Left colon (tissue), 2 donors: ENCODE results near the gene ABTB2. TPM values are rescaled to one million over a fixed set of nuclear protein-coding genes. Genes with fewer than 3 reads are reported as not detected.

Experiments used
- ATAC-seq: fragments of 200-7000 bp; cut with Tn5 transposase; one replicate; pipeline ENCODE4 v1.9.1; 2020; ENCODE audit warnings: mild to moderate bottlenecking, moderate library complexity
- DNase-seq, 2 donors: peaks; one replicate each; pipeline ENCODE4 v3.0.0-alpha.2; 2020
- intact Hi-C, 2 donors: fragments of 100-400 bp; cut with DNase I in 1 of 2; cut with micrococcal nuclease in 1 of 2; formaldehyde crosslinking; loops; one replicate each; pipeline versions ENCODE4 v1.11.2 to v1.14.0; 2022; cut with DNase I, micrococcal nuclease
- total RNA-seq, 2 donors: library from RNA; stranded (reverse); fragmentation: NEBNext Ultra II Directional; extraction: Animal tissue kit (Norgen Biotek cat#: 25700); gene quantifications; one replicate each; pipeline ENCODE4 v1.2.1, GENCODE V29; 2021
- donor health status: DM: no; HTN: no; CAD: no.
- donor health status: DM: yes; HTN: yes; CAD: no.

The ABTB2 gene
- total RNA-seq, 2 donors from 2014 or later = 16.5 to 16.6 TPM

DNA sequence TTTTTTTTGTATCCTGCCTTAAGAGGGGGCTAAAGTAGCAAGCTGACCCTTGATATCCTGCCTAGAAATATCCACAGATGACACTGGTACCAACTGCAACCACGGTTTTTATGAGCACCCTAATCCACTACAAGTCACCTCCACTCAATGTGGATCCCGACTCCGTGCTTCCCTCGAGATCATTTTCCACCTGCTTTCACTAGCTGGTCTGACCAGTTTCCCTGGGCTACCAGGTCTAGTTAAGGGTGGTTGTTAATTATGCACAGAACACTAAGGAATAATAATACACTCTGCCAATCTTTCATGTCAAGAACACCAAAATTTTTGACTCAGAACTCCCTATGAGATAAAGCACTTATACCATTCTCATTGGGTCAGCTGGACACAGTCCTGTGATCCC is 82.3 kb downstream of the ABTB2 start:
- intact Hi-C loops = no loop called here
- DNase-seq = no peak
- no peak for ATAC-seq

DNA sequence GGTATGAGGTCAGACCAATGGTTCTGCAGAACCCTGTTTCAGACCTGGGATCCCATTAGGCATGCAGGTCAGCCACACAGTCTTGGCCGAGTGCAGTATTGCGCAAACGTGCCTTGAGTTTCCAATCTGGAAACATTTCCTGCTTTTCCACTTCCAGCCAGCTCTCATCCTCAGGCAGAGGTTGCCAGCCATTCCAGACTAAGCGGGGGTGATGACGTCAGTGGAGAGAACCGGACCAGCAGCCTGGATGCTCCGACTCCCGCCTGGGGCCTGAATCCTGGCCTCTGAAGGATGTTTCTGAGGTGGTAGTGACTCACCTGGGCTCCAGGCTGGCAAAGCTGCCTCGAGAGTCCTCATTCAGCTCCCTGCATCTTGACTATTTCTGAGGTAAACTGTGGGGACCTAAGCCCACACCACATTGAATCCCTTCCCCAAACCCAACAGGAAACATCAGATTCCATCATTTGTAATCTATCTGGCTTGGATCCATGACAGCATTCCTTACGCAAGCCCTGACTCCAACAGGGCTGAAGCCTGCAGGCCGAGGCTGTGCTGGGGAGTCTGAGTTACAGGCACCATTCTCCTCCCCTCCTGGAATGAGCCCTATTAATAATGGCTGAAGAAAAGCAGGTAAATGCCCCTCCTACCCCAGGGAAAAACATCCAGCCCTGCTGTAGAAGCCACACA is 83.0 kb downstream of the ABTB2 start:
- DNase-seq (peak; percentile 53 to 76), ATAC-seq (peak; percentile 75)
- intact Hi-C loops = no loop called here

DNA sequence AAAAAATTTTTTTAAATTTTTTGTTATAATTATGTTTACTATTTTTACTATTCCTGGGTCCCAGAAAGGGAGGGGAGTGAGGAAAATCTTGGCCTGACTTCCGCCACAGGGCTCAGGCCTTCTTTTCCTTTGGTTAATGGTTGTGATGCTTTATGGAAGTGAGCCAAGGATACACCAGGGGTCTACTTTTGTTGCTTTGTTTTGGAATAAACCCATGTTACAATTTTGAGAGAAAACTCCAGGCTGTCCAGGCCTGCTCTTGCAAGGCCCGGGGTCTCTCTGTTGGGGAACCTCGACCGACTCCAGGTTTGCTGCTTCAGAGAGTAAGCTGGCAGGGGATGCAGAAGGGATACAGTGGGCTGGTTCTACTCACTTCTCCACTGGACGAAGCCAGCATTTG is 84.7 kb downstream of the ABTB2 start:
- DNase-seq = no peak
- ATAC-seq = no peak
- intact Hi-C loops = no loop called here

DNA sequence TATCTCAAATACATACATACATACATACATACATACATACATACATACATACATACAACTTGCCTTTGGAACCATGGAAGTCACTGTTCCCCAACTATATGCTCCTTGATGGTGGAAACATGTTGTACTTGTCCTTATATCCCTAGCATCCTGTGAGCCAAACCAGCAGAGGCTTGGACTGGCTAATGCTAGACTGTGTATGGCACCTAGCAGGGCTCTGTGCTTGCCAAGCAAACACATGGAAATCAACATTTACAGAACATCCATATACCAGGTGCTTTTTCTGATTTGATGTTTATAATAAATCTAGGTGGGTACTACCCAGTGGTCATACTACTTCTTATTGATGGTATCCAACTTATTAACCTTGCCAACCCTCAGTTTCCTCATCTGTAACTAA is 86.1 kb downstream of the ABTB2 start:
- no peak for DNase-seq
- ATAC-seq = no peak
- intact Hi-C loops = no loop called here

DNA sequence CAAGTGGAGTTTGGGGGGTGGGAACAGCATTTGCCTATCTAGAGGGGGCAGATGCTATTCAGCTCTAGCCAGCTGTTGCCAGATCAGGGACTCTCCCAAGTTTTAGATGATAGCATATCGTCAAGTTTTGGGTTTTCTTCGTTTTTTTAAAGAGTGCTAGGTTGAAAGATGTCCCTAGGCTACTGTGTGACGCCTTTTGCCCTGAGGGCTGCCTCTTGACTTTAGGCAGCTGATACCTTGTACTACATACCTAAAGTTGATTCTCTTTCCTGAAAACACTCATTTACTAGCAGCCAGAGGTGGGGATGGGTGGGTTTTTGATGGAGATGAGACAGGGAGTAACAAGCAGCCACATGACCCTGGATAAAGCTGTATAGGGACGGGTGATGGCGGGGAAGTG is 87.1 kb downstream of the ABTB2 start:
- ATAC-seq = no peak
- DNase-seq = no peak
- intact Hi-C loops = no loop called here

DNA sequence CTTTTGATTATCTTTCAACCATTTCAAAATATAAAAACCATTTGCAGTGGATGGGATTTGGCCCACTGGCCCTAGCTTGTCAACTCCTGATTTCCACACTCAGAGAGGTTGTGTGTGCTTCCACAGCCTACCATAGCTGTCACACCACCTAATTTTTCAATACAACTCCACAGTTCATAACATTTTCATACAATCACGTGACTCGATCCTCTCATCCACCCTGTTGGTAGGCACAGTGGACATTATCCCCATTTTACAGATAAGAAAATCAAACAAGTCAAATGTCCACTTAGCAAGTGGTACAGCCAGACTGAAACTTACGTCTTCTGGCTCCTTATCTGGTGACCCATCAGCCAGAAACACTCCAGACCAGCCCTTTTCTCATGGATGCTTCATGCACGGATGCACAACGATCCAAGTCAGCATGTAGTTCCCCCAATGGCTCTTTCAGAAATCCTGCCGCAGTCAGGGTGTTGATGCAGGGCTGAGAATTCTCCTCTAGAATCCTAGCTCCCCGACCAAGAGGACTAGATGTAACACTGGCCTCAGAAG is 88.0 kb downstream of the ABTB2 start:
- no peak for ATAC-seq
- intact Hi-C loops = no loop called here
- DNase-seq = no peak

DNA sequence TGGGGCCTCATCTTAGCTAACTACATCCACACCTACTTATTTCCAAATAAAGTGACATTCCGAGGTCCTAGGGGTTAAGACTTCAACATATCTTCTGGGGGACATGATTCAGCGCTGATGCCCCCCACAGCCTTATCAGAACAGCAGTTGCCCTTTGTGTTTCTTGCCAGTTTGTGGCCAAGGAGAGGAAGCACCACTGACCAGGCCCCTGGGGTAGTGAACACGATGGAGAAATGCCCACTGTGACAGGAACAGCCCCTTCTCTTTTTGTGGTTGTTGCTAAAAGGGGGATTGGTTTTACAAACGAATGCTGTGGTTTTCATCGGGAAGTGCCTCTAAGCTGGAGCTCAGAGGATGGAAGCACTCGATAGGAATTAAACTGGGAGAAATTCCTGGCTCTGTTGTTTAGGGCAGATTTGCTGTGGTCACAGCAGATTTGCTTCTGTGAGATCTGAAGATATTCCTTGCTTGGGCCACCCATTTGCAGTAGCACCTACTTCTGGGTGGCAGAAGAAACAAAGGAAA is 88.8 kb downstream of the ABTB2 start:
- DNase-seq = no peak
- no peak for ATAC-seq
- intact Hi-C loops = no loop called here

DNA sequence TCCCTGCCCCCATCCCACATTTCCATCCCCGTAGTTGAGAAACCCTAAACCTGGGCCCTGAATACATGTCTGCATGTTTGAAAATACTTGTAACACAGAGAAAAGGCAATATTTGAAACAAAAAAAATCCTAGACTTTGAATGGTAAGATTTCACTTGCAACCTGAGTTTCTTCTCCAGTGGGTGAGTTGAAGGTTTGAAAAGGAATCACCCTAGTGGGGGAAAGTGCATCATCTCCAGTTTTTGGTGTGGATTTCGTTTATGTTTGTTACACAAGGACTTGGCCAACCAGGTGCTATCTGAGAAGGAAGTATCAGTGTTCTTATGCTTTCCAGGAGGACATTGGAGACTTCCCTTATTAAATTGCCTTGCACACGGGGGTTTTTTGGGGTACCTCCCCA is 90.4 kb downstream of the ABTB2 start:
- no peak for ATAC-seq
- intact Hi-C loops = no loop called here

DNA sequence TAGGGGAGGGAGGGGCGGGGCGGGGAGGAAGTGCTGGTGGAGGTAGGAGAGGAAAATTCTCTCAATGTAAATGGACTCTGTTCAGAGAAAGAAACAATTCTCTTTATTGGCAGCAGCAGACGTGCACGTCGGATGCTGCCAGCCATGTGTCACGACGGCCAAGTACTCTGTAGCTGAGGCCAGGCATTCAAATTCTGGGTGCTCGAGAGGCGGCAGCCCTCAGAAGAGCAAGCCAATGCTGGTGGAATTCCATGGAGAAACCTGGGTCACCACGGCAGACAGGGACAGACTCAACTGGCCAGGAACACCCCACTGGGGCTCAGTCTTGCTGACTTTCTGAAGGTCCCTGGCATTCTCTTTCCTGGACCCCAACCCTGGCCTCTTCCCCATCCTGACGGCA is 90.8 kb downstream of the ABTB2 start:
- intact Hi-C loops = no loop called here
- no peak for DNase-seq
- ATAC-seq = peak; percentile 22

More for the DNA sequence above, 90.4 kb downstream of the ABTB2 start:
- no peak for DNase-seq

DNA sequence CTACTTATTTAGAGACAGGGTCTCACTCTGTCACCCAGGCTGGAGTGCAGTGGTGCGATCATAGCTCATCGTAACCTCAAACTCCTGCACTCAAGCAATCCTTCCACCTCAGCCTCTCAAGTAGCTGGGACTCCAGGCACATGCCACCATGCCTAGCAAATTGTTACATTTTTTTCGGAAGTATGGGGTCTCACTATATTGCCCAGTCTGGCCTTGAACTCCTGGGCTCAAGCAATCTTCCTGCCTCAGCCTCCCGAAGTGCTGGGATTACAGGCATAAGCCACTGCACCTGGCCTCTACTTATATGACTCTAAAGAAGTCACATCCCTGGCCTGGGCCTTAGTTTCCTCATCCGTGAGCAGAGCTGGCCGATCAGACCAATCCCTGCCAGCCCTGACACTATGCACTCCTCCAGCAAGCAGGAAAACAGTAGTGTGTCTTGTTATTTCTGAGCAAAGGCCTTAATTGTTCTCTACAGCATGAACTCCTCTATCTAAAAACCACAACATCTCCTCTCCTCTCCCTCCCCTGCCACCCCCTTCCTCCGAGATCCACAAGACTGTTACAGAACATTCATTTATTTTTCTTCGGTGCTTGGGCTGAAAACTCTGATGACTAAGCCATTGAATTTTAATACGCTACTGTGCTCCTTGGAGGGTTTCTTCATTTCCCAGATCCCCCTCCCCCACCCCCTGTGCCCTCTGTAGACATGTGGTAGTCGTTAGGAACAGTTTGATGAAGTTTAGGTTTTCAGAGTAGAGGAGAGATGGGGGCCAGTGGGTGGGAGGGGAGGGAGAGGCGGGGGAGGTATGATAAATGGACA is 91.5 kb downstream of the ABTB2 start:
- intact Hi-C loops = no loop called here
- no peak for DNase-seq
- no peak for ATAC-seq

DNA sequence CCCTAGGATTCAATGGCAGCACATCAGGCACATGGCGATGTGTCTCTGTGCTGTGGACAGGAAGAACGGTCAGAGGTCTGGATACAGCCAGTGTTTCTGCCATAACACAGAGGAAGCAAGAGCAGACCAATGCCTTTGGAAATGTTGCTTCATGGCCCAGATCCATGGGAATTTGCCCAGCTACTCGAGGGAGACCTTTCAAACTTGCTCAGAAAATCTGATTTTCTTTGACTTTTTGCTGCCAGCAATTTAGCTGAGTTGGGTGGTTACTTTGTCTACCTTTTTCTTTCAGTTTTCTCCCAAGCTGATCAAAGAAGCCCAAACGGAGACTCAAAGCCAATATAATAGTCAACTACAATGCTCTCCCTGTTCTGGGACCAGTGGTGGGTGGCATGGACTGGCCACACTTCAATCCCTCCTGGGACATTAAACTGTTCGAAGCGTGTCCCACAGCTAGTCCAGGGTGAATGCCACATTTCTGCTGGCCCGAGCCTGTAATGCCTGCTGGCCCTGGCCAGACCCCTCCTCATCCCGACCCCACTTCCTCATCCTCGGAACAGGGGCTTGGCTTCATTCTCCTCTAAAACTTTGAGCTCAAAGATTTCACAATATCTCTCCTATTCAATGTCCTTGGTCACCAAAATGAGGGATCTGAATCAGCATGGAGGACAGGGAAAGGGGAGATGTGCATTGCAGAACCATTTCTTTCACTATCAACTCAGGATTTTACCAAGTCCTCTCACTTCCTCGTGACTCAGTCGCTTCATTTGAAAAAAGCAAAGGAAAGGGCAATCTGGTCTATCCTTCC is 93.3 kb downstream of the ABTB2 start:
- ATAC-seq (no peak), DNase-seq (no peak)
- intact Hi-C loops = no loop called here

DNA sequence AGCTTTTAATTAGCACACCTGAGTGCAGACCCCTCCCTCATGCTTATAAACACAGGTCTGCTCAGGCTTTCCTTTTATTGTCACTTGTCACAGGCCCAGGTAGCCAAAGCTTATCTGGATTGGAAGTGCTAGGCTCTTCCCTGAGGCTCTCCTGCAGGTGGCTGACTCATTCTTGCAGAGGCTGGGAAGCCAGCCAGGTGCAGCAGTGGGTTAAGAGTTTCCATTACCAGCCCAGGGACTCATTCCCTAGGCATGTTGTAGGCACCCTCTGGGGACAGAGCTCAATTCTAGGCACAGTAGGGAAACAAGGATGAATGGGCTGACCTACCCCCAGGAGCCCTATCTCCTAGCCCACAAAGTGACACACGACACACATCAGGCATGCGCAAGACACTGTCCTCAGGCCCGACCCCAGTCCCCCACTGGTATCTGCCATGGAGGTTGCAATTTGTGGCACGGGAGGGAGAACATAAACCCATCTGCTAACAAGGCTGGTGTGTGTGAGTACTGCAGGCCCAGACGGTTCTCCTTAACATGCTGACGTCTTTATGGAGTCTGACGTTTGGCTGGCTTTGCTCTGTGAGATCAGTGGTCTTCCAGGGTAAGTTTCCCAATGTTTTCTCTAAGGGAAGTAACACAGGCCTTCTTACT is 94.2 kb downstream of the ABTB2 start:
- intact Hi-C loops = no loop called here
- peak; percentile 75 to 87 for DNase-seq
- ATAC-seq = peak; percentile 92

DNA sequence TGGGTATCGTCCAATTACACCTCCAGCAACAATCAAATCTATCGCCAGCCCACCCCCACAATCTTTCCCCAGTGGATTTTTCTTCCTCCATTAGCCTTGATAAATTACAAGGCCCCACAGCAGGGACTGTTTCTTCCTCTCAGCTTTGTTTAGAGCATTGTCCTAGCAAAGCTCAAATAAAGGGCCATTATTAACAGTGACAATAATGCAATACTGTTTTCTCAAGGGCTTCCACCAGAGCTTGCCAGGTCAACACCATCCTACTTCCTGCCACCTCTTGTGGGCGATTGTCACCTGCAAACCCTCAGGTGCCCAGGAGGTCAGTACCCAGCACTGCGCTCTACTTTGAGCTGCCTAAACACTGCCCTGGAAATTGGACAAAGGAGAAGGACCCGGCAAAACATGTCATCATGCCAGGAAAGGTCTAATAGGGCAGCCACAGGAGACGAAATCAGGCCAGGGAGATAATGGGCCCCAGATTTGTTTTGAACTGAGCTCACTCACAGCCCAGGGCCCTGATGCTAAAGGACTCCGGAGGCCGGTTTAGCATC is 95.2 kb downstream of the ABTB2 start:
- DNase-seq (no peak), ATAC-seq (no peak)
- intact Hi-C loops = no loop called here

DNA sequence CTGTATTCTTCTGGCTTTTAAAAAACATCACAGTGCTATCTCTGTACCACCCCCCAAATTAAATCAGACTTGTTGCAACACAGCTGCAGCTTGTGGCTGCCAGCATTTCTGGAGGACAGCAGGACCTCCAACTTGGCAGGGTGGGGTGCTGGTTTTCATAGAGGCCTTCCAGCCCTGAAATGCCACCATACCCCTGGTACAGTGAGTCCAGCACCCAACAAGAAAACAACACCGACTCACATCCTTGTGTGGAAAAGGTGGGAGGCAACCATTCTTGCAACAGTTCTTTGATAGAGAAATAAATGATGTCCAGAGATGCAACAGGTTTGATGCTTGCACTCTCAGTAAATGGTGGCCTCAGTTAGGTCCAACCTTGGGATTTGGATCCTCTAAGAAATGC is 96.0 kb downstream of the ABTB2 start:
- ATAC-seq (no peak), DNase-seq (no peak)
- intact Hi-C loops = no loop called here

DNA sequence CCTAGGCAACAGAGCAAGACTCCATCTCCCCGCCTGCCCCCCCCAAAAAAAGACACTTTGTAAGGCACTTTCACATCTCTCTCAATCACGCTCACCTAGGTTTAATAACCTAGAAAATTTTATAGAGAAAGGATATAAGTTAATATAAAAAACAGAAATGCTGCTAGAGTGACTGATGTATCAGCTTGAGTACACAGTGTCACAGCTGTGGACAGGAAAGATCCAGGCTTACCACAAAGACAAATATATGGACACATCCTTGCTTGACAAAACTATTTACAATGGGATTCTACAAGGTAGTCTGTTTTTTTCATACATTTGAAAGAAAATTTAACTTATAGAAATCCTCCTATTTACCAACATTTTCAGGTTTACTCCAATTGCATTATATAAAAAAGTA is 96.7 kb downstream of the ABTB2 start:
- no peak for ATAC-seq
- intact Hi-C loops = no loop called here
- DNase-seq = no peak

DNA sequence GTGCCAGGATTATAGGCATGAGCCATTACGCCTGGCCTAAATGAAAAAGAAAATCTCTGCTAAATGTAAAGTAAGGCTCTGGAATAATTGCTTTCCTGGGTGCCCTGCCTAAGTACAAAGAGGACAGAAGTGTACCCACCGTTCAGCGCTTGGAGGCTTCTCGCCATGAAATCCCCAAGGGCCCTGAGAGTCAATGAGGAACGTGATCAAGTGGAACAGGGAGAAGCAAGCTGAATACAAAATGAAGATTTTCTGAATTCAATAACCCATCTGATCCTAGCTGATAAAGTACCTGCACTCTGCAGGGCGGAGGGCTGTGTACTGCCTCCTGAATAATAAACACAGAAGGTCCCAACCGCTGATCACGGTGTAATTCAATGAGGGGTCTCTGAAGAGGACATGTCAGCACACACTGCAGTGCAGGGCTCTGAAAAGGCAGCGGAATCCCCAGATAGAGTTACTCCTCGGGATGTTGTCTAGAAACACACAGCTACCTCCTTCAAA is 97.7 kb downstream of the ABTB2 start:
- DNase-seq = no peak
- no peak for ATAC-seq
- intact Hi-C loops = no loop called here

DNA sequence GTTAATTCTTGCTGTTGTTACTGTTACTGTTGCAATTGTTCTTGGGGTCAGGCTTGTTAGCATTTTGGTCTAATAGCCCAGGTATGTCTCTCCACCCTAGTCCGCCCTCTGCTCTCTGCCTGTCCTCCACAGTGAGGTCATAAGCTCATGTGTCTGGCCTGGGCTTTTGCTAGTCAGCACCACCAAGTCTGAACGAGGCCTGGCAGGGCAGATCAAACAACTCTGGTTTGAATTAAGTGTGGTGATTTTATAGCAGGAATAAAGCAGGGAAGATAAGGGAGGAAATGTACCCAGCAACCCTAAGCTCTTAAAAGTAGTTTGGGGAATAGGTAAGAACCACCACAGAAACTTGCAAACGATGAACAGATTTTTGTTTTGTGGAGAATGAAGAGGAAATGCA is 98.7 kb downstream of the ABTB2 start:
- DNase-seq (no peak), ATAC-seq (peak; percentile 66)
- intact Hi-C loops = no loop called here

DNA sequence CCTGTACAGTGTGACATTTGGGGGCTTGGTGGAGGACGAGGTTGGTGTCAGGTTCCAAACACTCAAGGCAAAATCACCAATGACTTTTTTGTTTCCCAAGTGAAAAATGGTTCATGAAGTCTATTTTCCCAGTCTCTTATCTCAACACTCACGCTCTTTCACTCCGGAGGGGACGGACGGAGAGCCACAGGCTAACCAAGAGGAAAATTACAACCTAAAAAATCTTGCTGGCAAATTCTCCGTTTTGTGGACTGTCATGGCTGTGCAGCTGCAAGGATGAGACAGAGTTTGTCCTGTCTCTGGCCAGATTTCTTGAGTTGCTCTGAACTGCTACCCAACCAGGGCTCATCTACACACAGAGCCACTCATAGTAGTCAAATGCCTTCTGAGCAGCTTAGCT is 101.2 kb downstream of the ABTB2 start:
- intact Hi-C loops = no loop called here
- ATAC-seq (no peak), DNase-seq (no peak)
